Stimulated activated CD4-positive, alpha-beta T cell treated with anti-CD3 and anti-CD28 coated beads, Interleukin-12 subunit alpha, Interleukin-12 subunit beta, amount 100 ng/mL, for 24 hours (primary cell): ENCODE results near the gene GPX3.

Experiments
- DNase-seq, 2 experiments: peaks; one replicate each; pipeline ENCODE4 v3.0.0-alpha.2; 2020; ENCODE audit warnings: low read depth in 2 of 2

GPX3 gene, protein sequence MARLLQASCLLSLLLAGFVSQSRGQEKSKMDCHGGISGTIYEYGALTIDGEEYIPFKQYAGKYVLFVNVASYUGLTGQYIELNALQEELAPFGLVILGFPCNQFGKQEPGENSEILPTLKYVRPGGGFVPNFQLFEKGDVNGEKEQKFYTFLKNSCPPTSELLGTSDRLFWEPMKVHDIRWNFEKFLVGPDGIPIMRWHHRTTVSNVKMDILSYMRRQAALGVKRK

GRCh38 chr5:151020304-151021110 lies at the start of gene GPX3:
TSS of gene GPX3 (plus strand) at chr5:151020591. CDS start at chr5:151020655, 64 bp downstream.
- peak; percentile 10 to 19 for DNase-seq

DNA sequence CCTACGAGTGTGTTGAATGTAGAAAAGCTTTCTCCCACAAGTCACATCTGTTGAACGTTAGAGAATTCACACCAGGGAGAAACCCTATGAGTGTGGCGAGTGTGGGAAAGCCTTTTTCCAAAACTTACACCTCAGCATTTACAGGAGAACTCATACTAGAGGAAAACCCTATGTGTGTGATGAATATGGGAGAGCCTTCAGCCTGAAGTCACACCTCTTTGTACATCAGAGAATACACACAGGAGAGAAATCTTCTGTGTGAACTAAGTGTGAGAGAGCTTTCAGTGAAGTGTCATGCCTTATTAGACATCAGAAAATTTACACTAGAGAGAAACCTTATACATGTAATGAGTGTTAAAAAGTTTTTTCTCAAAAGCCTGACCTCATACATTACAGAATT lies 41.8 kb upstream of the GPX3 start:
- DNase-seq: no peak

DNA sequence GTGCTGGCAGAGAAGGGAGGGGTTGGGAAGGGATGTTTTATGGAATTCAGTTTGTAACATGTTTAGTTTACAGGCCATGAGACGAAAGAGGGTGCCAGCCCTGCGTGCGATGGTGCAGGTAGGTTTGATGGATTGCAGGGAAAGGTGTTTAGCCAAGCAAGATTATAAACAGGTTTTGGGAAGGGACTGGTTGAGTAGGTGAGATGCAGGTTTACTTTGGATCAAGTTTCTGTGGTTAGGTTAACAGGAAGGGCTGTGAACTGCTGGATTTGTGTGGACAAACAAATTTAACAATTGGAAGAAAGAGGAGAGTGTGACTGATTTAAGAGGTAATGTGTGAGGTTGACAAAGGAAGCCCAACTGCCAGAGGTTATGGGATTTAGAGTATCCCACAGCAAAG lies 32.6 kb upstream of the GPX3 start:
- DNase-seq: no peak

GRCh38 chr5:150989695-150990094 lies 30.7 kb upstream of the GPX3 start:
- DNase-seq: no peak

DNA sequence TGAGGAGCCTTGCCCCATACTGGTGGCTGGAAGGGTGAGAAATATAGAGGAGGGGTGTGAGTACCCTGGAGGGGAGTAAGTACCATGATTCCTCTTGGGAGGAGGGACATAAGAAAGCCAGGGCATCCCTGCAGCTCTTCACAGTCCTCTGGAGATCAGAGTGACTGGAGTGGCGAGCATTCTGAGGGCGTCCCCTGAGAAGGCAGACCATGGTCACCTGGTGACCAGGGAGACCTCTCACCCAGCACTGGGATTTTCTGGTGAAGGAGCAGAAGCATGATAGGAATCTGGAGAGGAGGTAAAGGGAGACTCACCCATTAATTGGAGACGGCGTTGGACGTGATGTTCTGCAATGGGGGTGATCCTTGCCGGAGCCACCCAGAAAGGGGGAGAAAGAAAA lies 27.7 kb upstream of the GPX3 start:
- no peak for DNase-seq

DNA sequence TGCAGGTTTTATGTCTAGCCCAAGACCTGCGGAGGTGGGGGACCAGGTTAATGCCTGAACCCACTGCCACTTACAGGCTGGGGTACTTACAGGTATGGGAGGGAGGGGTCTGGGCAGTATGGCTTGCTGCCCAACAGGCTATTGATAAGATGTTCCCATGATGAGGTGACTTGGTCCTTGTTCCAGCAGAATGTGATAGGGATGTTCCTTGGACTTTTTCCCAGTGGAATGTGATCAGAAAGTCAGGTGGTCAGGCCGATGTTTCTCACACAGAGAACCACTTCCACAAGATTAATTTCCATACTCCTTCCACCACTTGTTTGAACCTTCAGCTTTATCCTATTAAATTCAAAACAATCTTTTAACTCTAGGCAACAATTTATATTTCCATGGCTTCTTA lies 27.0 kb upstream of the GPX3 start:
- DNase-seq: no peak

DNA sequence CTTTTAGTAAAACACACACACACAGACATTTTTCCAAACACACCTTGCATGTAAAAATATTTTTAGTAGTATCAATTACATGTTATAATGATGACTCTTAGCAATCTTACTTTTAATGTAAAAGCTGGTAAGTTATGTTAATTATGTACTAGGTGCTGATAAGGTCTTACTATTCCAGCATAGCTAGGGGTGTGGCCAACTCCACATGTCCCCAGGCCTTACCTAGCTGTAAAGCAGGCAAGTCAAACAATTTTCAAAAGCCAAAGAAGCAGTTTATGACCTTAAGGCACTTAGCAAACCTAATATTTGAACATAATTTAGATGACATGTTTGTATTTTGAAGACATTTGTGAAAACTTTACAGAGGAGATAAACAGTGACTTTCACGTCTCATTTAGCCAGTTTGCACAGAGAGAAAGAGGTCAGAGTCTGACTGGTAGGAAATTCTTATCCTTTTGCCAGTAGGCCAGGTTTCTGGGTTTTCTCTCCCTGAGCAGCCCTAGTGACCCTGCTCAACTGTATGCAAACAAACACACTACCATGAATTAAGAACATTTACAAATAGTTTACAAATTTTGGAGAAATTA lies 26.5 kb upstream of the GPX3 start:
- no peak for DNase-seq

DNA sequence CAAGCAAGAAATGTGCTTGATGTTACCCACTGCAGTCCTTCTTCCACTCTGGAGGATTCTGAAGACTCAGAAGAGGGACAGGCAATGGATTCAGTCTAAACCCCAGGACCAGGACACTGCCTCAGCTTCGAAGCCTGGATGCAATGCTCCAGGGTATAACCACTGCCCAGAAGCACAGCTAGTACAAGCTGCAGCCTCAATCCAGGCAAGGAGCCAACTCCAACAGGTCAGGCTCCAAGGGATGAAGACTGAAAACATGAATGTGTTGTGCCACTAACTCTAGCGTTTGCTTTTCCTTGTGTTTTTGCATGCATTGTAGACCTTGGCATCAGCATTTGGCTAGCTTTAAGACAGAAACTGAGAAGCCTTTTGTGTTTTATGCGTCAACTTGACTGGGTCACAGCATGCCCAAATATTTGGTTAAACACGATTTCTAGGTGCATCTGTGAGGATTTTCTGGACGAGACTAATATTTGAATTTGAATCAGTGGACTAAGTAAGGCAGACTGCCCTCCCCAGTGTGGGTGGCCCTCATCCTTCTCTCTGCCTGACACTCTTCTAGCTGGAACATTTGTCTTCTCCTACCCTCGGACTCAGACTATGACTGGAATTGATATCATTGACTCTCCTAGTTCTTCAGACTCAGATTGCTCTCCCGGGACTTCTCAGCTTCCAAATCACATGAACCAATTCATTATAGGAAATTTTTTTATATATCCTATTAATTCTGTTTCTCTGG lies 20.5 kb upstream of the GPX3 start:
- no peak for DNase-seq

DNA sequence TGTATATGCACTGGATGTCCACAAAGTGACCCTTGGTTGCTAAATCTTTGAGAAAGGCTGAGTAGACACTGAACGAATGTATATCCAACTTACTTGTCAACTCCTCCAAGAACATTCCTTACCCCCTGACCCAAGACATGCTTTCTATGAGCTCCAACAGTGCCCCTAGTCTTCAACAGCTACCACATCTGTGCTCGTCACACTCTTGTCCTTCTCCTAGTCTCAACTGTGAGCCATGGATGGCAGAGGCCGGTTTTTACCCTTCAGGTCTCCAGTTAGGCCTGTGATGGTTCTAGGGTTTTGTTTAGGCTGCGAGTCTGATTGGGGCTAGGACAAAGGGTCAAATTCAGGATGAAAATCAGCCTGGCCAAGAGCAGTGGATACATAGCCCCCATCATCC lies 19.0 kb upstream of the GPX3 start:
- no peak for DNase-seq

- DNase-seq: no peak
Observed at GRCh38 chr5:151002250-151002649, 18.1 kb upstream of the GPX3 start.

DNA sequence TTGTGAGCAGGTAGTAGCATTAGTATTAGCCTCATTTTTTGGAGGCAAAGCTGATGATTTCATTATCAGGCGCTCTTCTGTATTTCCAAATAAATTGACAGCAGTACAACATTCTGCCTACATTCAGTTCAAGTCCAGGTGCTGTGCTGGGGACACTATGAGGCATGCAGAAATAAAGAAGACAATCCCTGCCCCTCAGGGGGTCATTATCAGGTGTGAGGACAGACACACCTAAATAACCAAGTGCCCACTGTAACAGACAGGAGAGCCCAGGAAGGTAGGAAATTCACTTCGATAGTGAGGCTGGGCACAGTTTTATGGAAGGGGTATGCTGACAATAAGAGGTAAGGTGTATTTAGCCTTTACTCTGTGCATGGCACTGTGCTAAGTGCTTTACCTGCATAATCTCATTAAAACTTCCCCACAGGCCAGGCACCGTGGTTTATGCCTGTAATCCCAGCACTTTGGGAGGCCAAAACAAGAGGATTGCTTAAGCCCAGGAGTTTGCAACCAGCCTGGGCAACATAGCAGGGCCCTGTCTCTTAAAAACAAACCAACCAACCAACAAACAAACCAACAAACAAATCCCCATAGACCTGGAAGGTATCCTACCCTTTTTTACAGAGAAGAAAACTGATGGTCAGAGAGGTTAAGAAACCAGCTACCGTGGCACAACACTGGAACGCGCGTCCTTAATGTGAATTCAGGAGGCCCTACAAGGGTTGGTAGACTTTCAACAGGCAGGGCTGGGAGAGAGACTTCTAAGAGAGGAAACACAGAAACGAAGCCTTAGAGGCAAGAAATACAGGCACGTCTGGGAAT lies 17.5 kb upstream of the GPX3 start:
- DNase-seq: no peak

GRCh38 chr5:151003503-151003860 lies 16.9 kb upstream of the GPX3 start:
- no peak for DNase-seq

- DNase-seq: no peak
Observed at GRCh38 chr5:151004499-151004898, 15.9 kb upstream of the GPX3 start.

GRCh38 chr5:151005187-151005949 lies 15.0 kb upstream of the GPX3 start:
- DNase-seq: no peak

- no peak for DNase-seq
Observed at GRCh38 chr5:151005950-151006576, 14.3 kb upstream of the GPX3 start.

DNA sequence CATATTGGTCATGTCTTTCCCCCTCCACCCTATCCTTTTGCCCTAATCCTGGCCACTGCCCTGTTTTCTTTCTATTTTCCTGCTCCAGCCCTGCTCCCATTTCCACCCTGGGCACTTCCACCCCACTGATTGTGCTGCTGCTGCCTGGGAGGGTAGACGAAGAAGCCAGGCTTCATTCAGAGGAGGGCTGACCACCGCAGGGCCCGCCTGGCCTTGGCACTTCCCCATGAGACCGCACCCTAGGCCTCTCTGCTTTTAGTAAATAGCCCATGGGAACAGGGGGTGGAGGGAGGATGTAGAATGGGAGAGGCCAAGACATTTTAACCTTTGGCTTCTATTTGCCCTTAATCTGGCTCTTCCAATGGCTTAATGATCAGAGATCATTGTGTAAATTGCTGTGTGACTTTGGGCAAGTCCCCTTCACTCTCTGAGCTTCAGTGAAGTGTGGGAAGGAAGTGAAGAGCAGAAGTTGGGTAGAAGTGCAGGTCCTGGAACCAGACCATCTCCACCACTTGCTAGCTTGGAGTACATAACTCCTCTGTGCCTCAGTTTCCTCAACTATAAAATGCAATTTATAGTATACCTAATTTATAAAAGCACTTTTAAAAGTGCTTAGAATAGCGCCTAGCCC lies 13.6 kb upstream of the GPX3 start:
- DNase-seq: no peak

DNA sequence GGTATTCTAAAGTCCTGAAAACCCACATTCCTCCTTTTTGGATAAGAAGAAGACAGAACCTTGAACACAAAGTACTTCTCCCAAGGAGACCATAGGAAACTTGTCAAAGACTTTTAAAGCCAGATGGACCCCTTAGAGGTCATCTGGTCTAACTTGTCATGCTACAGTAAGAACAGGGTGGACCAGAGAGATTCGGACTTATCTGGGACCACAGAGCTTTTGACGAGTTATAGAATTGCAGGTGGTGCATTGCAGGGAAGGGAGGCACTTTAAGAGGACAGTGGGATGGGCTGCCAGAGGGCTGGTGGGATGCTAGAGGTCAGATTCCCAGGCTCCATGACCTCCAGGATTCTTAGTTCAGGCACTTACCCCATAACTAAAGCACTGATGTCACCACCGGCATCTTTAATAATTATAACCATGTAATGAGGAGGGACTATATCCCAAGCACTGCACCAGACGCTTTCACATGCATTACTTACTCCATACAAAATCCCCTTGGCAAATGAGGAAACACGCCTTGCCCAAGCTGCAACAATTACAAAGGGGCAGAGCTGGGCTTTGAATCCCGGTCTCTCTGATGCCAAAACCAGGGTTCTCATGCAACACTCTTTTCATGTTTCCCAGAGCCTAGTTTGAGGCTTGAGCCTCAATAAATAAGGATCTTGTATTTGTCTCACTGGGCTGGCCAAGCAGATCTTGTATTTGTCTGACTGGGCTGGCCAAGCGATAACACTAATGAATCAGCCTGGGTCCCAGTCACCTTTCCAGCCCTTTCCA lies 12.8 kb upstream of the GPX3 start:
- no peak for DNase-seq

DNA sequence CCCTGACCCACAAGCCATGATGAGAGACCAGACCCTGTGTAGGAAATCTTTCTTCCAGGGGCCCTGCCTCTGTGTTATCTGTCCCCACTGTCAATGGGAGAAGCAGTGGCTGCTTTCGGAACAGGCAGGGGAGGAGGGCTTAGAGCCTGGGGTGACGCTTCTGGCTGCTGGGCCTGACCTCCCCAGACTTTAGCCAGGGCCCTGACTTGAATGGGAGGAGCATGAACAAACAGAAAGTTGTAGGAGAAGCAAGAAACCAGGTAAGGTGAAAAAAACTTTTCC lies 12.2 kb upstream of the GPX3 start:
- no peak for DNase-seq

DNA sequence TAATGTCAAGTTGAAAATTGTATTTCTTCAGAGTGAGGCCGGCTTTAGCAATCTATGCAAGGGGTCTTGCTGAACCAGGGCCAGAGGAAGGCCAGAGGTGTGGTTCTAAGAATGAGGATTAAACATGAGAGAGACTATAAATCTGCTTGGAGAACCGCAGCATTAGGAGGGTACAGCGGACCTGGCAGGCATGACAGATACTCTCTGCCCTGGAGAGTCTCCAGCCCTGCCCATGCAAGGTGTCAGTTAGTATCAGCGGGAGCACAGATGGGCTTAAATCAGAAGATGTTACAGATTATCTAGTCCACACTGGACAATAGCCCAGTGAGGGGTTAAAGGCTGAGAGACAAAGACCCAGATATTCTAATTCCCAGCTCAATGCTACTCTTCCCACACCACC lies 11.5 kb upstream of the GPX3 start:
- no peak for DNase-seq
